NCI-H2196 (cell line): Measurements from ENCODE around the gene PIK3C2B.

Source experiments
- DNase-seq: peaks from one replicate; lab custom pipeline; 2025; ENCODE audit not compliant: unreplicated experiment; lab: John Stamatoyannopoulos, UW

The PIK3C2B gene

DNA sequence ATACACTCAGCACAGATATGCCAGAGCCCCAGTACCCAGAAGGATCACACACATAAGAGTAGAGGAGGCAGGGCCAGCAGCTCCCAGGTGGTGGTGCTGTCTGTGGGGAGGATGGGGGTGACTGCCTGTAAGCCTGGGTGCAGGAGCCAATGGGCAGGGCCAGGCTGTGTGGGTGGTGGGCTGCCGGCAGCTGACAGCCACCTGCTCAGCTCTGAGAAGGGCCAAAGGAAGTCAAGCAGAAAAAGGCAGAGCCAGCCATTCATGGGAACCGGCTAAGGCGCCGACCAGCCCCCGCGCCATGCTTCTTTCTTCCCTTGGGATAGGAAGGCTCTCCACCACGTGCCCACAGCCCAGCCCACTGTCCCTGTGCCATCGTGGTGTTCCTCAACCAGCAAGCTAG is 14.1 kb downstream of the PIK3C2B start:
- no peak for DNase-seq

DNA sequence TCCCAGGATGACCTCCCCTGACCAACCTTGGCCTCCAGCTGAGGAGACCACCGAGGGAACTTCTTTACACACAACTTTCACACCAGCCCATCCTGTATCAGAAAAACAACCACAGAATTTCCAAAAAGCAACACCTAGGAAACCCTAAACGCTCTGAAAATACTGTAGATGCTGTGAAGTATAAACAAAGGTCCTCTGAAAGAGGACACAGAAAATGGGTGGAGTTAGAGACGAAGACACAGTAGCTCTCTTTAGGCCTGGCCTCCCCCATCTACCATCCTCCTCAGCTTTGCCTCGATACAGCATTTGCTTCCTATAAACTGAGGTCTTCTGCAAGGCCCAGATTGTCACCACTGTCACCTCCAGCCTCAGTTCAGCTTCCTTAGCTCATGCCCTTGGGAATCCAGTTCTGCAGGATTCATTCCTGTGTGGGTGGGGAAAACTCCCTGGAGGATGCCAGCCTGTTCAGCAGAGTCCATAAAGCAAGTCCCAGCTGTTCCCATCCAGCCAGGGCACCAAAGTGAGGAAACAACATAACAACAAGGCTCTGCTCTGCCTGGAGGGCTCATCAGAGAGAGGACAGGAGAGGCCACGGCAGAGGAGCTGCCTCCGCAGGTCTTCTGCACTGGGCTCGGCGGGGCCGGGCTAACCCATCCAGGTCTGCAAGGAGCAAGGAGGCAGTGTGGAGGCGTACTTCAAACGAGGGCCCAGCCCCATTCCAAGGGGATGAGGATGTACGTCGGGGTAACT is 15.0 kb downstream of the PIK3C2B start:
- DNase-seq = no peak

DNA sequence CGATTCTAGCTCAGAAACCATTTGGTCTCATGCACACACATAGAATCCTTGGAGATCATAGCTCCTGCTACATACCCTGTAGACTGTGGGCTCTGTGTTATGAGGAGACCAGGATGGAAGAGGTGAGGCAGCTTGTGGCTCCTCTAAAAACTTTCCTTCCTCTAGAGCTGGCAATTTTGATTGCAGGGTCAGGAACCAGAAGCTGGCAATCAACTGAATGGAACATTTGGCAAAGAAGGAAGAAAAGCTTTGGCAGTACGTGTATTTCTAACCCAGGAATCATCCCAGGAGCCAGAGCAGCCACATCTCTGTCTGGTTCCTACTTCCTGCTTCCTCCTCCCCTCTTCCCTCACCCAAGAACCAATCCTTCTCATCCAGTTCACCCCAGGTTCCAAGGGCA is 15.7 kb downstream of the PIK3C2B start:
- DNase-seq = no peak

DNA sequence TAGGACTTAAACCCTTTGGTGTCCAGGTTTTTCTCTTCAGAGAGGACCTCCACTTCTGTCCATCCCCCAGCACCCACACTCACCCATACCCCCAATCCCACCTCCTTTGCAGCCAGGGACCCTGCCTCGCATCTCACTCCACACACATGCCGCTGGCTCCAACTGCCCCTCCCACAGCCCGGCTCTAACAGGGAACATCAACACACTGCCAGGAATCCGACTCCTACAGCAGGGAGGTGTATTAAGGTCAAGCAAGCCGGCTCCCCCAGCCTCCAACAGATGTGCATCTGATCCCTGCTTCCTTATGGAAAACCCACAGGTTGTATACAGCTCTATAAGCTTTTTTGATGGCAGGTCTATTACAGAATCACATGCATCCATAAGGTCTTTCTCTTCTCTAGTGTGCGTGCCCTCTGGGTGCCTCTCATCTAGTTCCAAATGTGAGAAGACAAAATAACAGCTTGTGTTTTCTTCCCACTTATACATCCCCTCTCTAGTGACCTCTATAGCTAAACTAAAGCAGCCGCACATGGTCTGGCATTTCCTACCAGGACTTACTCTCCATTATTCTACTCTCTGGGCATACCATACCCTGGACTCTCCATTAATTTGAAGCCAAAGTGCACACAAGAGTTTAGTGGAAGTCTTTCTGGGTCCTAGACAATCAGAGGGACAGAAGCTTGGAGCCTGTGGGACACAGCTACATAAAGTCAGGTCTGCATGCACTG is 16.3 kb downstream of the PIK3C2B start:
- no peak for DNase-seq

DNA sequence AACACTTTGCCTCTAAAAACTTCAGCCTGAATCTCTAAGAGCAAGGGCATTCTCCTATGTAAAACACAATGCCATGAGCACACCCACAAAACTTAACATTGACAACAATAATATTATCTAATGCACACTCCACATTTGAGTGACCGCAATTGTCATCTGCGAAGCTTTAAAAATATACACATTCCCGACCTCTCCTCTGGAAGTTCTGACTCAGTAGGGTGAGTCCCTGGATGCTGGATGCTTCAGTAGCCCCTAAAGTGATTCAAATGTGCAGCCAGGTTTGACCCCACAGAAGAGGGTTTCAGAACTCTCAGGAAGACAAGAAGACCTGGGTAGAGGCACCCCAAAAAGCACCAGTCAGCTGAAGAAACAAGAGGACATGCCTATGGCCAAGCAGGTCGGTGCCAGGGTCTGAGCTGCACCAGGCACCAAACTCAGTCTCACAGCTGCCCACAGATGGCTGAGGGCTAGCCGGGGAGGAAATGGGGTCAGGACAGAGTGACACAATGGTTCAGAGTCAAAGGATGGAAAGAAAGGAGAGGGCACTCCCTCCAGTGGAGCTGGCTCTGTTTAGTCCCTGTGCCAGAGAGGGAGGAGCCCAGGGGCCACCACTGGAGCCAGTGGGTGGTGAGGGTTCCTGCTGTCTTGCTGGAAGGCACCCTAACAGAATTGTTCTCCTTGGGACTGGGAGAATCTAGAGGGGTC is 17.4 kb downstream of the PIK3C2B start:
- no peak for DNase-seq

DNA sequence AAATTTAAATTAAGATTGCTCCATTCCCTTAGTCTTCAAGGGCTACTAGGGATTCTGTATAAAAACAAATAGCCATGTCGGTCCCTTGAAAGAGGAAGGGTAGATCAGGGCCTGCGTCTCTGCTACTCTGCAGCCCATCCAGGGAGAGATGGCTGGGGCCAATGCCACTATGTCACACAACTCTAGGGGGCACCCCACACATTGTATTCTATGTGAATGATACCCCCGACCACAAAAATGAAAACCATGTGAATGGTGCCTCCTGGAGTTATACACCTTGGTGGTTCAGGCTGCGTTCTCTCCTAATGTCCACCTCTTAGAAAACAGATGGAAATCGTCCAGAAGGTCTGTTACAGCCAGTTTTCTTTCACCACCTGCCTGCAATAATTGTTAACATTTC is 18.0 kb downstream of the PIK3C2B start:
- no peak for DNase-seq

DNA sequence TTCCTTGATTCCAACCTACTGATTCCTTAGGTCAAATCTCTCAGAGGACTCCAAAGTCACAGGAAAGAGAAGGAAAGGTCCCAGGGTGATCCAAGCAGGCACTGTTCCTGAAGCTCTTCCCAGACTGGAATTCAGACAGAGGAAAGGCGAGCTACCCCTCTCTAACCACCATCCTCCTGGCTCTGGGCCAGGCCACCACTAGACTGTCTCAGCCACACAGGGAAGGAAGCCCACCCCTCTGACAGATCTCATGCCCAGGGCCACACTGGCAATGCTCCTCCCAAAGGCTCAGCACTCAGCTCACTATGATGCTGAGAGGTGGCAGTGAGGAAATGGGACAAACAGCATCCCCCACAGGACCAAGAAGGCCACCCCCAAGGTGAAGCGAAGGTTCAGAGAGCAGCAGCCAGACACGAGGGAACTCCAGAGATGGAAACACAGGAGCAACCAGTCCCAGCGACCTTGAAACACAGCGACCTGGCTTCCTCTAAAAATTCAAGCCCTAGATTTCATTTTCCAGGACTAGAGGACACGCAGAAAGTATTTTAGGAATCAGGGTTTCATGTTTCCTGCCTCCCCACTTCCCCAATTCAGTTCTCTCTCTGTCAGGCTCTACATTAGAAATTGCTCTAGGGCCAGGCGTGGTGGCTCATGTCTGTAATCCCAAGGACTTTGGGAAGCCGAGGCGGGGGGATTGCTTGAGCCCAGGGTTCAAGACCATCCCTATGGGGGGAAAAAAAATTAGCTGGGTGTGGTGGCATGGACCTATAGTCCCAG is 18.8 kb downstream of the PIK3C2B start:
- DNase-seq = no peak

DNA sequence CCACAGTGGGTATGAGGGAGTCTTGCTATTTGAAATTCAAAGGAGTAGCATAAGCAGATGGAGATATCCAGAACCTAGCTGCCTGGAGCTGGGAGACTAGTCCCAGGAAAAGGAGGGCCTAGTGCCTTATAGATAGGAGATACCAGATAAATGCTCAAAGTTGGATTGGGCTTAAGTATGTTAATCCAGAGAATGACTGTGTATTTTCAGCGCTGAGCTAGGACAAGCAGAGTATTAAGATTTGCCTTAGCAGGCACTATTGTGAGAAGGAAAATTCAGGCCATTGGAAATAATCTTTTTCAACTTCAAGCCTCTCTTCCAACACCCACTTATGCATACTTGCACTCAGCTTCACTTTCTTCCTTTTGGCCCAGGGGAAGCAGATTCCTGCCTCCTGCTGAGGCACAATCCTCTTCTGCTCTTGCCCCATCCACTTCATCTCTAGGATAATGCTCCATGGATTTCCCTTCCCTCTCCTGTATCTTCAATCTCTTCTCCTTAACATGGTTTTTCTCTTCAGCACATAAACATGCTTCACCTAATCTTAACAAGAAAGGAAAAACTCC is 21.1 kb downstream of the PIK3C2B start:
- no peak for DNase-seq

DNA sequence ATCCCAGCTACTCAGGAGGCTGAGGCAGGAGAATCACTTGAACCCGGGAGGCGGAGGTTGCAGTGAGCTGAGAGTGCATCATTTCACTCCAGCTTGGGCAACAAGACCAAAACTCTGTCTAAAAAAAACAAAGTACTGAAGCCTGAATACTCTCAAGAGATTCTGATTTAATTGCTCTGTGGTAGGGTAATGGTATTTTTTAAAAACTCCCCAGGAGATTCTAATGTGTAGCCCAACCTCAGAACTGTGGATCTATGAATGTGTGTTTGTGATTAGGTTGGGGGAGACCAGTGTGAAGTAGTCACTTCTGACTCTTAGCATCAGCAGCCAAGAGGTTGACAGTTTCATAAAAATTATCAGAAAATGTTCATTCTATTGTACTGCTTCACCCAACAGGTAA is 21.9 kb downstream of the PIK3C2B start:
- DNase-seq = no peak

DNA sequence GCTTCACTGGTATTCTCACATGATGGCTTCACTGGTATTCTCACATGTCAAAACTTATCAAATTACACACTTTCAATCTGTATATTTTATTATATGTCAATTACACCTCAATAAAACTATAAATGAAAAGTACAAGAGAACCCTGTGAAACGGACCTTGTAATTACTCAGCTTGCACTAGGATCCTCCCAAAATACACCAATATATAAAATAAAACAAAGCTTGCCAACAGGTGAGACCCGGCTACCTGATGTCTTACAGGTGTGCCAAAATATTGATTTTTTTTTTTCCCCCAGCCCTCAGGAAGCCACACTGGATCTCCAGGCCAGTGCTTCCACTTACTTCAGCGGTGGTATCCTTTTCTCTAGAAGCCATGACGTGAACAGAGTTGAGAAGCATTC is 22.9 kb downstream of the PIK3C2B start:
- no peak for DNase-seq

DNA sequence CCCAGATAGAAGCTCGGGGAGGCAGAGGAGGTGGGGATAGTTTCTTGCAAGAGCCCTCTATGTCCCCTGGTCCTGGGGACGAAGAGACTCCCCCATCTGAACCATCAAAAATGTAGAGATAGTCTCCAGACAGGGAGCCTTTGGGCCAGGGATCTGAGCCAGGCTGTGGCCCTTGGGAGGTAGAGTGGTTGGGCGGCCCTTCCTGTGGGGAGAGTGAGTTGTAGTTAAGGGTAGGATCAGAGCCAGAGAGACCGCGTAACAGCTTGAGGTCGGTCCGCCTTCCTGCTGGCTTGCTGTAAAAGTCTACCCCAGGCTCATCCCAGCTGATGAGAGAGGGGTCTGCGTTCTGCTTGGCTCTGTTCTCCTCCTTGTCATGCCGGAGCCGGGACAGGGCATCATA is 25.3 kb downstream of the PIK3C2B start:
- no peak for DNase-seq

DNA sequence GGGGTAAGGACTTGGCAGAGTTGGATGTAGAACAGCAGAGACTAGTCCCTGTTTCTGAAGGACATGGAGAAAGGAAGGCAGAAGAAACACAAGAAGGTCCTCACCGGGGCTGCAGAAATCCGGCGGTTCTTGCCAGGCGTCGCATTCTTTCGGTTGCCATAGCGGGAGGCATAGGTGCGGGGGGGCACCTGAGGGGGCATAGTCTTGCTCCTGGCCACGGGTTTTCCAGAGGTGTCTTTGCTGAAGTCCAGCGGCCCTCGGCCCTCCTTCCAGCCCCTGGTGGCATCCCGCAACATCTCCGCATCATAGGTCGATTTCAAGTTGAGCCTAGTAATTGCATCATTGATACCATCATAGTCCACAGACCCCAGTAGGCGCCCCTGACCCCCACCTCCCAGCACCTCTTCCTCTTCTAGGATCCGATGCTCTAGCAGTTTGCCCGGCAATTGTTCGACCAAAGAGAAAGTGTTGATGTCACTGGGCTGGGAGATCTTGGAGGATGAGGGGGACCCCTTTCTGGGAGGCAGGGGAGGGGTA is 25.8 kb downstream of the PIK3C2B start:
- no peak for DNase-seq

DNA sequence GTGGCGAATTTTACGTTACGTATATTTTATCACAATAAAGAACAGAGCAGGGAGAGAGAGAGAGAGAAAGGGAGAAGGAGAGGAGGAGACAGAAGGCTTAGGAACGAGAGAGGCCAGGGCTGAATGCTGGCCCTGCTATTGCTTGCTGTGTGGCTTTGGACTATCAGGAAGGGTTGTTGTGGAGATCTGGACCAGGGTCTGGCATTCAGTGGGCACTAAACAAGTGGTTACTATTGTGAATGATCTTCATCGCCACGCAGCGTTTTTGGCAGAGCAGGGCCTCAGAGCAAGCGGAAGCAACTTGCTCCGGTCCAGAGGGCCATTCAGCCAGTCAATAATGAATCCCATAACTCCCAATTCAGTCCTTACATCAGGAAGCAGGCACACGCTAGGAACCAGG is 26.4 kb downstream of the PIK3C2B start:
- no peak for DNase-seq

DNA sequence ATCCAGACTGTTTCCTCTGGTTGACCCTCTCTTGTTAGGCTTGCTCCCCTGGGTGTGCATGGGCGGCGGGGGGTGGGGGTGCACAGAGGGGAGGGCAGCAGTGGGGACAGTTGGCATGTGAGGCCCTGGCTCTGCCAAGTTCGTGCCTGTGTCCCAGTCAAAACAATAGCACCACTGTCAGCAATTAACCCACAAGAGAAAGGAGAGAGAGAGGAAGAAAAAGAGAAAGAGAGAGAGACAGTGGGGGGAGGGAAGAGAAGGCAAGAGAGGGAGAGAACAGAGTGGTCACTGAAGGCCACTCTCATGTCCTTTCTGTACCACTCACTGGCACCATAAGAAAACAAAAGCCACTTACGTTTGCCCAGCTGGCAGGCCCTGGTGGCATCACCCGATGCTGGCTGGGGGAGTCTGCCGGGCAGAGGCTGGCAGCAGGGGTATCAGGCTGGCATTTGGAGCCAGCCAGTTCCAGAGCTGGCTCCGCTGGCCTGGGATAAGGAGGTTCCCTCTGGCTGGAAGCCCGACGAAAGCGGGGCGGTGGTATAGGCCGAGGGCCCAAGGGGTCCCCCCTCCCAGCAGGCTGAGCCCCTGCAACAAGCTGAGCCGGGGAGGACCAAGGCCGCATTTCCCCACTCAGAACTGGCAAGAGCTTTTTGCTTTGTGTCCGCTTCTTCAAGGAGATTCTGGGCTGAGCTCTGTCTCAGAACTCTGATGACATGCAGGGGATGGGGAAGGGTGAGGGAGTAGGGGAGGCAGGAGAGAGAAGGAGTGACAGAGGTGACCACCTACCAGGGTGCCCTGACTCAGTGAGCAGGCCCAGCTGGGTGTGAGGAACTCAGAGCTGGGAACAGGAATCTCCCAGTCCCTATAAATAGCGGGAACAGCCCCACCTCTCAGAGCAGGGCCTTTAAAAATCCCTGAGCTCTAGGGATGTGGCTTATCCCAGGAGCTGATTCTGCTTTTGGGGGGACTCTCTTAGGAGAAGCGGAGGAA is 27.9 kb downstream of the PIK3C2B start:
- no peak for DNase-seq

DNA sequence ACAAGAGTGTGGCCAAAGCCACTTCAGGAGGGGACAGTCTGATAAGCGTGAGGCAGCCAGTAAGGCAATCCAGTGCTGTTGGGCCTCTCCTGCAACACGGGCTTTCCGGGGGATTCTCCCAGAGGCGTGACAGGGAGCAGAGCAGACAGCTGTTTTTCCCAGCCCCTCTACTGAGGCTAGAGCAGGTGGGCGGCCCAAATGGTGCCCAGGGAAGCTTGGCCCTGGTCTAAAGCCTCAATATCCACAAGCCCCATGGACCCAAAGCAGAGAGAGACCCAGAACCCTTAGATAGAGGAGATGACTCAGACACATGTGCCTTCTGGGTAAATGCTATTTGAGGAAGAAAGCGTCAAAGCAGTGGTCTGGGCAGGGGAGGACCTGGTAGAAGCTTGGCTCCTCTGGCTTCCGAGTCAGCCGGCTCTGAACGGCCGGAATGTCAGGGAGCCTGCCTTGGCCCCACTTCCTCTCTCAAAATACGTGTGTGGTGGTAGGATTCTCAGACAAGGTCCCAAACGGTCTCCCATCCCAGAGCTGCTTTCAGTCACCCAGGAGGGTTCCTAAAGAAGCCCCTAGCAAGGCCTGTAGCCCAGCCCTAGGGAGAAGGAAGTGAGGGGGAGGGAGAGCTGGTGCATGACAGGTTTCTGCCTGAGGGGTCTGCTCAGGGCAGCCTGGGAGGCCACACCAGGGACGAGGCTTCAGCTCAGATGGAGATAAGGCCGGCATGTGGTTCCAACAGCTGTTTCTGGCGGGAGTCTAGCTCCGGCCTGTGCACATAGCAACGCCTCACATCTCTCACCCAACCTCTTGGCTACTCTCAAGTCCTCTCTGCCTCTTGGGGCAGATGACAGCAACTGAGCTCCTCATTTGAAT is 28.8 kb downstream of the PIK3C2B start:
- no peak for DNase-seq

DNA sequence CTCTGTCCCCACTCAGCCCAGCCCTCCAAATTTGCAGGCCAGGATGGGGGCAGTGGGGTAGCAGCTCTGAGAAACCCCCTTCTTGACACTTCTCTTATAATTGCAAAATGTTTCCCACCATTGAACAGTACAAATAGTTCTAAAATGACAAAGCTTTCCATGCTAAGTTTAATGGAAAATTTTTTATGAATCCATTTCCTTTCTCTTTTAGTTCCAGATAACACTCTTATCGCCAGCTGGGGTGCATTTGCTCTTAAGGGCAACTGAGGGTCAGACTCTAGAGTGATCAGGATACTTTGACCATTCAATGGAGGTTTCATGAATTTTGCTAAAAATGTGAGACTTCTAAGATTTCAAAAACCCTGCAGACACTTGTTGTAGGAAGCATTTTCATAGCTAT is 29.9 kb downstream of the PIK3C2B start:
- no peak for DNase-seq

DNA sequence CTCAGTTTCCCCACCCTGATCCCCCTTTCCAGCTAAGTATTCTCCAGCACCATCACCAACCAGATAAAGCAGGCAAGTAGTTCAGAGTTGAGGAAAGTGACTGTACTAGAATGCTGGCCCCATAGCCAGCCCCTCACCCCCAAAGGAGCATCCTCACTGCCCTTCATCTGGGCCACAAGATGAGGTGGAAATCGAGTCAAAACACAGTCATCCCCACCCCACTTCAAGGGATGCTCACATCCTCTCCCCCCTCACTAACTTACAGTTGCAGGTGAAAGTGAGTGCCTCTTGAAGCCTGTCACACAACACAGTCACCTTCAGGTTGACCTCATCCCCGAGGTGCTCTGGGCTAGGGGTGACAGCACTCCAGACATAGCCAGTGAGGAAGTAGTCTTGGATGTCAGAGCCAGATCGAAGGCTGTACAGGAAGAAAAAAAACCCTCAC is 30.4 kb downstream of the PIK3C2B start:
- DNase-seq = no peak
